NCI-H2081 (cell line): ENCODE results near the gene CABP2.

Experiments
- DNase-seq, 2 experiments: peaks; one replicate each; lab custom pipeline; 2025; lab: John Stamatoyannopoulos, UW

Gene CABP2

GRCh38 chr11:67507864-67508485, 15.3 kb downstream of the CABP2 start, which contains the start of gene CDK2AP2:
TSS of gene CDK2AP2 (minus strand) at chr11:67508162. CDS start at chr11:67508082, 80 bp downstream.
- DNase-seq, result peak; percentile 97 to 100

- no peak for DNase-seq
Observed at GRCh38 chr11:67507242-67507863, 15.9 kb downstream of the CABP2 start.

GRCh38 chr11:67506426-67507051, 16.7 kb downstream of the CABP2 start:
- no peak for DNase-seq

- peak; percentile 76 to 84 for DNase-seq
Observed at GRCh38 chr11:67505605-67506396, 17.4 kb downstream of the CABP2 start.

- DNase-seq, result peak; percentile 8 to 13
Observed at GRCh38 chr11:67504950-67505581, 18.2 kb downstream of the CABP2 start, which contains the start of gene PITPNM1. TSS of gene PITPNM1 (minus strand) at chr11:67505363. CDS start at chr11:67504180, 1,183 bp downstream.

GRCh38 chr11:67504005-67504949, 19.0 kb downstream of the CABP2 start:
- peak in 1 of 2 experiments; percentile 3 for DNase-seq

GRCh38 chr11:67503119-67504004, 19.9 kb downstream of the CABP2 start:
- DNase-seq, result no peak

GRCh38 chr11:67502328-67502979, 20.8 kb downstream of the CABP2 start:
- no peak for DNase-seq

GRCh38 chr11:67501854-67502253, 21.4 kb downstream of the CABP2 start:
- no peak for DNase-seq

- DNase-seq, result no peak
Observed at GRCh38 chr11:67500831-67501715, 22.2 kb downstream of the CABP2 start.

- no peak for DNase-seq
Observed at GRCh38 chr11:67500484-67500821, 22.8 kb downstream of the CABP2 start.

GRCh38 chr11:67499808-67500483, 23.3 kb downstream of the CABP2 start:
- DNase-seq, result no peak

- no peak for DNase-seq
Observed at GRCh38 chr11:67498544-67498972, 24.7 kb downstream of the CABP2 start.

- no peak for DNase-seq
Observed at GRCh38 chr11:67497656-67498291, 25.5 kb downstream of the CABP2 start.

- no peak for DNase-seq
Observed at GRCh38 chr11:67496113-67496512, 27.1 kb downstream of the CABP2 start.

GRCh38 chr11:67495234-67496005, 27.8 kb downstream of the CABP2 start:
- no peak for DNase-seq
